Calu3 (cell line): ENCODE measurements around the gene PHF13. TPM values are rescaled to one million over a fixed set of nuclear protein-coding genes. Genes with fewer than 3 reads are reported as not detected.

Experiments used
- BruUV-seq: library from RNA; stranded (reverse); fragments of 400-500 nt; replicated peaks from 2 replicates; lab custom pipeline; 2021; lab: Mats Ljungman, UMichigan
- CTCF ChIA-PET: fragments of 300-600 bp; sonication (Branson Sonifier 250); formaldehyde crosslinking; loops from one replicate; lab custom pipeline; 2022; ENCODE audit warnings: antibody characterized with exemption; lab: Charles Lee
- DNase-seq: peaks from one replicate; pipeline ENCODE4 v3.0.0; 2022
- H3K27ac Mint-ChIP-seq: one replicate; pipeline ENCODE4 v1.8.0; 2022; ENCODE audit warnings: mixed read lengths; ENCODE audit not compliant: unreplicated experiment
- H3K27me3 Mint-ChIP-seq: one replicate; pipeline ENCODE4 v1.8.0; 2022; ENCODE audit warnings: mixed read lengths; ENCODE audit not compliant: unreplicated experiment
- H3K36me3 Mint-ChIP-seq: one replicate; pipeline ENCODE4 v1.8.0; 2022; ENCODE audit warnings: mild to moderate bottlenecking, moderate library complexity, mixed read lengths; ENCODE audit not compliant: insufficient read depth, unreplicated experiment
- H3K4me1 Mint-ChIP-seq: one replicate; pipeline ENCODE4 v1.8.0; 2022; ENCODE audit warnings: mild to moderate bottlenecking, low read depth, mixed read lengths; ENCODE audit not compliant: unreplicated experiment
- H3K4me3 Mint-ChIP-seq: one replicate; pipeline ENCODE4 v1.8.0; 2022; ENCODE audit warnings: mild to moderate bottlenecking, low read depth, moderate library complexity, mixed read lengths; ENCODE audit not compliant: unreplicated experiment
- H3K9me3 Mint-ChIP-seq: one replicate; pipeline ENCODE4 v1.8.0; 2022; ENCODE audit warnings: low read depth, mixed read lengths; ENCODE audit not compliant: unreplicated experiment
- CTCF ChIP-seq: fragments of 200-600 bp; IDR thresholded peaks from one replicate; pipeline ENCODE4 v1.8.0; 2022; ENCODE audit warnings: antibody characterized with exemption; ENCODE audit not compliant: unreplicated experiment
- intact Hi-C: fragments of 100-400 bp; cut with micrococcal nuclease; formaldehyde crosslinking; loops from one replicate; pipeline ENCODE4 v1.10.0; 2022; ENCODE audit not compliant: unreplicated experiment
- total RNA-seq: library from RNA; stranded (reverse); gene quantifications from 2 replicates; pipeline ENCODE4 v1.2.3, GENCODE V29; 2022

The PHF13 gene
- total RNA-seq, 1 experiment from 2014 or later: 14.5 TPM

DNA sequence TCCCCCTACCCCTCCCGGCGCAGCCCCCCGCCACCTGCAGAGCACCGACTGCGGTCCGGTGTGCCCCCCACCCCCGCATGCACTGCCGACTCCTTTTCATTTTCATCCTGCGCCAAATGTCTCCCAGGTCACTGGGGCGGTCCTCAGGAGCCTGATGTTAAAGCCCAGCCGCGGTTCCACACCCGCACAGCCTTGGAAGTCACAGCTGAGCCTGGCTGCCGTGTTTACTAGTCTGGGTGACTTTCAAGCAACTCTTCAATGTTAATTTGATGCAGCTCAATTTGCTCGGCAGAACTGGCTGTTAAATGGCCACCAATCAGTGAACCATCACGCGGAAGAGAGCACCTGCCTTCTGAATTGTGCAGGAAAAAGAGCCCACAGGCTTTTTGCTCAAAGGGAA lies 38.4 kb downstream of the PHF13 start:
- Mint-ChIP-seq H3K27ac (no peak overlapping the region), H3K27me3 (no peaks in the 10 kb centered on the region), H3K9me3 (no peaks in the 10 kb centered on the region), H3K36me3 (peaks cover 15% of the 10 kb centered on the region), H3K4me1 (no peaks in the 10 kb centered on the region), H3K4me3 (no peak overlapping the region)
- intact Hi-C loops: no loop called here
- no peak for DNase-seq
- CTCF ChIA-PET: interaction anchor here (0.6 kb wide), 1 partner anchor 80 kb away, joined by 3 read pairs; no protein-coding TSS in a partner anchor
- no TSS peak for BruUV-seq
- no peak for TF ChIP-seq CTCF

DNA sequence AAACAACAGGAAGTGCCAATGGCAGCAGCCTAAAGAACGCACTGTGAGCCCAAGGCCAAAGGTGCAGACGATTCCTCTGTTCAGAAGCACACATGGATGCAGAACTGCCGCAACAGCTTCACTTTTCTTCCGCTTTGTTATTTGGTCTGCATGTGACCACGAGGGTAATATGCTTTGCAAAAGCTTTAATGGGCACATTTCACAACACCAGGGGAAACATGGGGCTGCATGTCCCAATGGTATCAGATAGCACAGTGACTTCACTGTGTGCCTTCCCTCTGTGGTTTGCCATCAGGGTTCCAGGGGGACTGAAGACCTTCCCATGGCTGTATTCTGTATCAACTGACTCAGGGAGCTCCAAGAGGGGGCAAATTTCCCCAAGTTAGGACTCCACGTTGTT lies 39.5 kb downstream of the PHF13 start:
- H3K27me3 Mint-ChIP-seq: no peaks in the 10 kb centered on the region
- CTCF ChIA-PET: no interaction called here
- H3K9me3 Mint-ChIP-seq: no peaks in the 10 kb centered on the region
- no peak overlapping the region for H3K4me3 Mint-ChIP-seq
- TF ChIP-seq CTCF: no peak
- no TSS peak for BruUV-seq
- no peak for DNase-seq
- no peak overlapping the region for H3K27ac Mint-ChIP-seq
- intact Hi-C loops: no loop called here
- H3K36me3 Mint-ChIP-seq: peaks cover 15% of the 10 kb centered on the region
- H3K4me1 Mint-ChIP-seq: no peaks in the 10 kb centered on the region

DNA sequence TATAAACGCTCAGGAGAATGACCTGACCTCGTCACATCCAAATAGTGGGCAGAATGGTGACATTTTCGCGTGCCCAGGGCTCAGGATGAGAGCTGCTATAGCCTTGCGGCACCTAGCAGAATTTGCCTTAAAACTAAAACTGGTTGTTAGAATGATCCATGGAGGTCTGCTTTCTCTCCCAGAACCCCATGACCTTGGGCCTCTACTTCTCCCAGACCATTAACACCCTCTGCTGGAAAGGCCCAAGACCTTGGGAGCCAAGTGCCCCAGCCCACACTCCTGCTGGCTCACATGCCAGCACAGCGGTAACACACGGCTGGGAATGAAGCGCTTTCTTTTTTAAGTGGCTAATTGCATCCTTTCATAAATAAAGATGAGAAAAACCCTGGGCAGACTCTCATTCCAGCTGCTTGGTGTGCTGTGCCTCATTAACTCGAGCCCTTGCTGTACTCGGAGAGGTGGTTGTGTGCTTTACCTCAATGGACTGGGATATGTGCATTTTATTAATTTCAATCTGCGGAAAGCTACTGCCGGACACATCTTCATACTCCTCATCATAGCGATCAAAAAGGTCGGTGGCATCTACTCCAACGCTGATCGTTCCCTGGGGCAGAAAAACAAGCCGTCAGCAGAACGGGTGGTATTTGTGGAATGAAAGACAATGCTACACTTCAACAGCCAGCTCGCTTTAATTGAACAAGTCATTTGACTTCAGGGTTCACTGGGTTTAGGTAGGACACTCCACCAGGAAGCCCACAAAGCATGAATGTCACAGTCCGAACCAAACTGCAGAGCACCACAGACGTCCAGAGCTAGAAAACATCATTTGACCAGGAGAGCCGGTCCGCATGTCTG lies 40.1 kb downstream of the PHF13 start:
- no TSS peak for BruUV-seq
- Mint-ChIP-seq H3K4me1 (no peaks in the 10 kb centered on the region), H3K27me3 (no peaks in the 10 kb centered on the region), H3K27ac (no peak overlapping the region), H3K9me3 (no peaks in the 10 kb centered on the region), H3K36me3 (peaks cover 15% of the 10 kb centered on the region), H3K4me3 (no peak overlapping the region)
- CTCF ChIA-PET: interaction anchor here (0.6 kb wide), 1 partner anchor 11 kb away, joined by 3 read pairs; no protein-coding TSS in a partner anchor
- no peak for TF ChIP-seq CTCF
- no peak for DNase-seq
- intact Hi-C loops: no loop called here

DNA sequence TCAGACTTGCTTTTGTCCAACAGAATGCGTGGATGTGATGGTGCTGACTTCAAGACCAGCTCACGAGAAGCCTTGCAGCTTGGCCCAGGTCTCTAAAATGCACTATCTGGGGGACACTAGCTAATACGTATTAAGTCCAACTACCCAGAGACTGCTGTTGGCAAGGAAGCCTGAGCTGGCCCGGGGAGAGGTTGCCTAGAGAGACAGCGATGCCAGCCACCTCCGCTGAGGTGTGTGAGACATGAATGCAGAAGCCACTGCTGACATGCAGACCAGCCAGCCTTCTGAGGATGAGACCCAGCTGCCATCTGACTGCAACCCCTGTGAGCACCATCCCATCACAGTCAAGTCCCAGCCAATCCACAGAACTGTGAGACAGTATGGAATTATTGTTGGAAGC lies 43.6 kb downstream of the PHF13 start:
- intact Hi-C loops: no loop called here
- H3K4me3 Mint-ChIP-seq: no peak overlapping the region
- no peaks in the 10 kb centered on the region for H3K4me1 Mint-ChIP-seq
- H3K27ac Mint-ChIP-seq: no peak overlapping the region
- no peak for DNase-seq
- no peak for TF ChIP-seq CTCF
- no peaks in the 10 kb centered on the region for H3K9me3 Mint-ChIP-seq
- BruUV-seq: no TSS peak
- CTCF ChIA-PET: no interaction called here
- no peaks in the 10 kb centered on the region for H3K27me3 Mint-ChIP-seq
- H3K36me3 Mint-ChIP-seq: peaks cover 13% of the 10 kb centered on the region
